GM19025 (cell line): Measurements from ENCODE around the gene GAB2.
A peak's percentile ranks its signal among the peaks of the same experiment; 100 is the strongest.

Experiments used
- ATAC-seq: cut with Tn5 transposase; IDR thresholded peaks from one replicate; pipeline ENCODE4 v1.9.1; 2021; ENCODE audit warnings: mild to moderate bottlenecking, low read depth, moderate library complexity; ENCODE audit not compliant: unreplicated experiment

The GAB2 gene

DNA sequence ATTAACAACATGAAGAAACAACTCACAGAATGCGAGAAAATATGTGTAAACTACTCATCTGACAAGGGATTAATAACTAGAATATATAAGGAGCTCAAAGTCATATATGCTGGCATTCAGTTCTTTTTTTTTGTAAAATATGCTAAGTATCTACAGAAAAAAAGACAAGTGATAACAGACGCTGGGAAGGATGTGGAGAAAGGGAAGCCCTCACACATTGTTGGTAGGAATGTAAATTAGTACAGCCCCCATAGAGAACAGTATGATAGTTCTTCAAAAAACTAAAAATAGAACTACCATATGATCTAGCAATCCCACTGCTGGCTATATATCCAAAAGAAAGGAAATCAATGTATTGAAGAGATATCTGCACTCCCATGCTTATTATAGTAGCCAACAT, 13.8 kb downstream of the GAB2 start:
- no peak for ATAC-seq

DNA sequence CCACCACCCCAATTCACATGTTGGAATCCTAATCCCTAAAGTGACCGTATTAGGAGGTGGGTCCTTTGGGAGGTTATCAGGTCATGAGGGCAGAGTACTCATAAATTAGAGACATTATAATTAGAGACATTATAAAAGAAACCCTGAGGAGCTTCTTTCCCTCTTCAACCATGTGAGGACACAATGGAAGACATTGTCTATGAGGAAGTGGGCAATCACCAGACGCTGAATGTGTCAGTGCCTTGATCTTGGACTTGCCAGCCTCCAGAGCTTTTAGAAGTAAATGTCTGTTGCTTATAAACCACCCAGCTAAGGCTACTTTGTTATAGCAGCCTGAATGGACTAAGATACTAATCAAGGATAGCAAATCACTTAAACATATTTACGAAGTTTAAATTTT, 14.8 kb downstream of the GAB2 start:
- ATAC-seq: no peak

- no peak for ATAC-seq
These were observed 16.9 kb downstream of the GAB2 start for GRCh38 chr11:78400702-78401101.

DNA sequence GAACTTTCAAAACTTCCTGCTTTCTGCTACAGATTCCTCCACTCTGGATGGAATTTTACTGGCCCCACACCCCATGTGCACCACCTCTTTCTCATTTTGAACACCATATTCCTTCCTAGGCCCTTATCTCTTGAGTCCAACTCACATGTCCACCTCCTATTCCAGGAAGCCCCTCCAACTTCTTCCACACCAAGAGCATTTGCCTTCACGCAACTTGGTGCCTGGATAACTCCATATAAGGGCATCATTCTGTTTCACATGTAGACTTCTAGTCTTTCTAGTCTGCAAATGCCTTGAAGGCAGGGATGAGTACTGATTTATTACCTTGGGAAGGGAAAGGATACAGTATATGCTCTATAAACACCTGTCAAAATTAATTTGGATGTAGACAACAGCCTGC, 17.5 kb downstream of the GAB2 start:
- ATAC-seq: no peak

- ATAC-seq: no peak
These were observed 18.5 kb downstream of the GAB2 start for GRCh38 chr11:78399136-78399535.

DNA sequence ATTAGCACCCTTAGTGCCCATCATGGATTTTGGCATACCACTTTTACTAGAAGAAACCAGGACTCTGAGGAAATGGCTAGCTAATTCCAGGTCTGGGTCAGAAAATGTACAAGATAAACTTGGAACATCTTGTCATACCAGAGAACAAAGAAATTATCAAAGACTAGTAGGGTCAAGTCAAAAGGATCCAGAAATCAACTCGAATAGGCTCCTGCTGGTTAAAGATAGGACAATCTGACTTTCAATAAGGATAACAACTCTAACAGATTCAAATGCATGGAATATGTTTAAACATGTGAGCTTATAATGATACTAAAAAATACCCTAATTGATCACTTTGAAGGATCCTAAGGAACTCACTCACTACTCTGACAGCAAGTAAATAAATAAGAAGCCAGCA, 18.9 kb downstream of the GAB2 start:
- ATAC-seq: no peak

DNA sequence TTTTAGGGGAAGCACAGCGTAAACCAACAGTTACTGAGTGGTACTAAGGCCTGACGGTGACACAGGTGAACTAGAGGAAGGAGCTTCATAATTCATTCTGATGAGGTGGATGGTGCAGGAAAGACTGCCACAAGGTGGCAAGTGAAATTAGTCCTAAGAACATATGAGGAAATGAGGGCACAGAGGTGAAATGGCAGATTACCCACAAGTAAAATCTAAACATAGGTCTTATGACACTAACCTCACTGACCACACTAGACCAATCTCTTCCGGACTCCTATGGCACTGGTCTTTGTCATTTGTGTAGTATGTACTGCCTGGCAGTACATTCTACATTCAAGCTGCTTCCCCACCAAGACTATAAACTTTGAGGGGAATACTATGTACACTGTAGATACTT, 20.2 kb downstream of the GAB2 start:
- ATAC-seq: peak; percentile 88

DNA sequence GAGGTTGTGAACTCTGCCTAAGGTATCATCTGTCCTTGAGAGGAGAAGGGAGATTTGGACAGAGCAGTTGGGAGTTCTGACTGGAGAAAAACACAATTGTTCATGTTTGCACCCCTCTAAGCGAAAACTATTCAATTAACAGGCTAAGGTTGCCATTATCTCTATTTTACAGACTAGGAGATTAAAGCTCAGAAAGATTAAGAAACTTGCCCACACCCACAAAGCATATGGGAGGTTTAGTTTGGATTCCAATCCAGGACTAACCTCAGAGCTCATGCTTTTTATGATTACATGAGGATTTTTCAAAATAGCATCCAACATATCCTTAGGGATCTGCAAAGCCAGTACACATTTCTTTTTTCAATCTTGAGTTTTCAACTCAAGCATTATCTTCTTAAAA, 22.0 kb downstream of the GAB2 start:
- ATAC-seq: no peak

GRCh38 chr11:78392854-78393253, 24.8 kb downstream of the GAB2 start:
- ATAC-seq: no peak

- no peak for ATAC-seq
These were observed 26.2 kb downstream of the GAB2 start for GRCh38 chr11:78391424-78391823.

DNA sequence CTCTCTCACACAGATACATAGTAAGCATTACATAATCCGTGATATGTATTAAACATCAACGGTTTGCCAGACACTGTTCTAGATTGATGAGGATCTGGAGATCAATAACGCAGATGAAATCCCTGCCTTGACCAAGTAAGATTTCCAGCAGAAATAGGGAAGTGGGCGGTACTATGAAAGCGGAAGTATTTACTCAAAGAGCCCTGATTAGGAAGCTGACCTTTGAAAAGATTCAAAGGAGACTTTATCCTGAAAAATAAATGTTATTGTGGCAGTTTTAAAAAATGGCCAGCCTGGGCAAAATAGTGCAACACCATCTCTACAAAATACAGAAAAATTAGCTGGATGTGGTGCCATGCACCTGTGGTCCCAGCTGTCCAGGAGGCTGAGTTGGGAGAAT, 26.8 kb downstream of the GAB2 start:
- no peak for ATAC-seq

DNA sequence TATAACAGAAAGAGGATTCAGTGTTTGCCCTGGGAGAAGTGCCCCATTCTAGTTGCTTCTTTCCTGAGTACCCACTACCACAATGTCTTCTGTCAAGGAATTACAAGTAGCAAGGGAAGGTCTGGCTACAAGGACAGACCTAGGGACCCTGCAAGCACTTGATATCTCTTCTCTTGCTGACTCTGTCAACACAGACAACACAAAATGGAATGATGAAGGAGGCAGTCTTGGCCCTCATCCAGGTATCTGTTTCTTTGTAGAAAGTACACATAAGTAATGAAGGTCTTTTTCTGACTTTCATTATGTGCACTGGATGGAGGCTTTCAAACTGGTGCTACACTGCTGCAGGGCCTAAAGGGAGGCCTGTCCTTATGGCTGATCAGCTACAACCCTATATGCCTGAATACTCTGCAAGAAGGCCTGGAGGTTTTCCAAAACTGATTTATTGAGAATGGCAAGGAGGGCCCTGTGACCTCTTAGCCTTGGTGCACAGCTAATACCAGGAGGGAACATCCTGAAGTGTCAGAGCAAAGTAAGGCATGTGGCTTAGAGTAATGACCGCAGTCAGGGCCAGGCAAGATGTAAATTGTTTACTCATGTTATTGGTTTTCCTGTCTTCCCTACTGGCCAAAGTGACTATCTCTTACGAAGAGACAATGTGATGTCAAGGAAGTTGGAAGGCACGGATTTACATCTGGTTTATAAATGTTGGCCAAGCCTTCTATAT, 31.2 kb downstream of the GAB2 start:
- ATAC-seq: no peak

DNA sequence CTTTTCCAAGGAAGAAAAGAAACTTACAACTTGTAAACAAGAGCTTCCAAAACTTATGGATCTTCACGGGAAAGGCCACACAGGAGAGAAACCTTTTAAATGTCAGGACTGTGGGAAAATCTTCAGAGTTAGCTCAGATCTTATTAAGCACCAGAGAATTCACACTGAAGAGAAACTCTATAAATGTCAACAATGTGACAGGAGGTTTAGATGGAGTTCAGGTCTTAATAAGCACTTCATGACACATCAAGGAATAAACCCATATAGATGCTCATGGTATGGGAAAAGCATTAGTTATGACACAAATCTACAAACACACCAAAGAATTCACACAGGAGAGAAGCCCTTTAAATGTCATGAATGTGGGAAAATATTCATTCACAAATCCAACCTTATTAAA, 32.4 kb downstream of the GAB2 start:
- ATAC-seq: no peak

GRCh38 chr11:78384231-78384630, 33.4 kb downstream of the GAB2 start:
- no peak for ATAC-seq

- no peak for ATAC-seq
These were observed 35.8 kb downstream of the GAB2 start for GRCh38 chr11:78381865-78382264.

DNA sequence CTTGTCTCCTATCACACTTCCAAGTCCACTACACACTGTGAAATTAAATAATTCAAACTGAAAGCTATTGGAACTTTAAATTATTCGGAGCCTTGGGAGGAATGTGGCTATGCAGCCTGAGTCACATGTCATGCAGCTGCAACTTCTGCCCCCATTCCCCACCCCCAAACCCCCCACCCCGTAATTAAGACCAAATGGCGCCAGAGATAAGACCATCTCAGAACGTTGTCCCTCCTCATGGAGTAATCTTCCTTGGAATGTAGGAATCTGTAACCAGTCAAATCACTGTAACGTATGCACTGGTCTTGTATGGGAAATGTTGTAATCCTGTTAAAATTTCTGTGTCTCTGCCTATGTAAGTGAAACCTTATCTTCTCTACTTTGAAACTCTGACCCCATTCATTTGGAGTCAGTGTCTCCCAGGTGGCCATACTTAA, 37.0 kb downstream of the GAB2 start:
- no peak for ATAC-seq

DNA sequence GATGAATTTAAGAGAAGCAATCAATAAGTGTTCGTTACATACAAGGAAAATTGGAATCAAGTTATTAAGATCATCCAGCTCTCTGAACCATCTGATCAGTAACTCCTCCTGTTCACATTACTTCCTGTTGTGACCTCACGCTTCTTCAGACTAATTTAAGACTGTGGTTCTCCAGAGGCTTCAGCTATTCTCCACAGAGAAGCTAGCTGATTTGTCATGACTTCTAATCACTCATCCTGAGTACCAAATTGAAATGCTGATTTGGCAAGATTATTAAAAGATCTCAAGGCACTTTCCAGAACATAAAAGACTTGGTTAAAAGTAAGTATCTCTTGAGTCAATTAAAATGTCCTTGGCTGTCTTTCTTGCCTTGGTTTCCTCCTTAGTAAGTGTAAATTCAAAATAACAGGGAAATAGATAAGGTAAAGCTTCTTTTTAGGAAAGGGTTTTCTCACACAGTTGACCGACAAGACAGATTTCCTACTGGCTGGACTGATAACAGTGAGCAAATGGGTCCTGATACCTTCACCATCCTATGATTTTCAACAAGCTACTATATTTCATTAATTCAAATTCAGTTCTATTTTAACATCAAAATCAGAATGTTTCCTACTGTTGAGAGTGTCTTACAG, 38.5 kb downstream of the GAB2 start:
- ATAC-seq: no peak

- ATAC-seq: no peak
These were observed 39.8 kb downstream of the GAB2 start for GRCh38 chr11:78377625-78378418.

GRCh38 chr11:78376858-78377257, 40.8 kb downstream of the GAB2 start:
- ATAC-seq: no peak

DNA sequence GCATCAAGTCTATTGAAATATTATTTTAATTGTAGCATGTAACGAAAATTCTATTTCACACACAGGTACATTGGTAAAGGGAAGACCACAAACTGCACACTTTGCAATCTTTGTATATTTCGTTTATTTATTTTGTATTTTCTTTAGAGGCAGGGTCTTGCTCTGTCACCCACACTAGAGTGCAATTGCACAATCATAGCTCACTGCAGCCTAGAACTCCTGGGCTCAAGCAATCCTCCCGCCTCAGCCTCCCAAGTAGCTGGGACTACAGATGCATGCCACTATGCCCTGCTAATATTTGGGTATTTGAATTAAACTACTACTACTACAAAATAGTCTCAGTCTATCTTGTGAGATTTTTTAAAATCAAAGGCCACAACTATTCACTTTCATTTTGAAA, 42.7 kb downstream of the GAB2 start:
- no peak for ATAC-seq

GRCh38 chr11:78373689-78374088, 43.9 kb downstream of the GAB2 start:
- ATAC-seq: no peak
